ENCODE results near the gene CHML. TPM values are rescaled to one million over a fixed set of nuclear protein-coding genes. Genes with fewer than 3 reads are reported as not detected.

Gene CHML
- total RNA-seq, 6 experiments from 2014 or later, result 2.3 to 6.0 (median 3.9) TPM

DNA sequence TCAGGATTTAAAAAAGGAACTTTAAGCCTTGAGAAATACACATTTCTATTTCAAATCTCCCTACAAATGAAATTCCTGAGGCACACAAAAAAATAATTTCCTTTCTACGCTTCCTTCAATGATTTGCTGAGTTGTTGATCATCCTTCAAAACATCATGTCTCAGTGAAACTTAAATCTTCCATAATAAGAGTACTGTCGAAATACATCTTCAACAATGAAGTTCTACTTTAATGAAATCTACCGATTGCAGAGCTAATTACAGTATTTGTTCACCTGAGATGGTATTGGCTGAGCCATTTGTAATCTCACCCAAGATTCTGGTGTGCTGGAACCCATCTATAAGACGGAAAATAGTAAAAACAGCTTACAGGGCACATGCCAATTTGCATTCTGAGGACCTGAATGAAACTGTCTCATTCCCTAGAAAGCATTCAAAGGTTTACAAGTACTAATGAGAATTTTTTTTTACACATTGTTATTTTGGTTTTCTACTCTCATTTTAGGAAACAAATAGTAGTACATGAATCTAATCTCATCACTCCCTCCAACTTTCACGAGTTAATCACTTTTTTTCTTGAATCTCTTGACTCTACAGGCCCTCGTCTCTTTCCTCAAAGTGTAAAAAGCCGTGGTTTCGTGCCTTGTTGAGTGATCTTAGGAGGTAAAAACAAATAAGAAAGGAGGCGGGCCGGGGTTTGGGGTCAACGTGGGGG lies 1.1 kb downstream of the CHML start:
- ATAC-seq (no peak), DNase-seq (no peak)
- no peaks in the 10 kb centered on the region for H3K27me3 ChIP-seq
- 13% methylated on average over 11 of the region's 11 CpGs for WGBS (ENCODE audit: insufficient coverage, low coverage, low lambda C conversion rate, missing lambda C conversion rate)
- intact Hi-C loops (cut with DNase I), result loop anchor here in 1 of 2 donors (10.0 kb wide), 1 partner anchor 196 kb away; no protein-coding TSS in a partner anchor
- peaks cover 0 to 26% (median 4%) of the 10 kb centered on the region in 4 donors for H3K4me1 ChIP-seq
- TF ChIP-seq, protein P1, sequence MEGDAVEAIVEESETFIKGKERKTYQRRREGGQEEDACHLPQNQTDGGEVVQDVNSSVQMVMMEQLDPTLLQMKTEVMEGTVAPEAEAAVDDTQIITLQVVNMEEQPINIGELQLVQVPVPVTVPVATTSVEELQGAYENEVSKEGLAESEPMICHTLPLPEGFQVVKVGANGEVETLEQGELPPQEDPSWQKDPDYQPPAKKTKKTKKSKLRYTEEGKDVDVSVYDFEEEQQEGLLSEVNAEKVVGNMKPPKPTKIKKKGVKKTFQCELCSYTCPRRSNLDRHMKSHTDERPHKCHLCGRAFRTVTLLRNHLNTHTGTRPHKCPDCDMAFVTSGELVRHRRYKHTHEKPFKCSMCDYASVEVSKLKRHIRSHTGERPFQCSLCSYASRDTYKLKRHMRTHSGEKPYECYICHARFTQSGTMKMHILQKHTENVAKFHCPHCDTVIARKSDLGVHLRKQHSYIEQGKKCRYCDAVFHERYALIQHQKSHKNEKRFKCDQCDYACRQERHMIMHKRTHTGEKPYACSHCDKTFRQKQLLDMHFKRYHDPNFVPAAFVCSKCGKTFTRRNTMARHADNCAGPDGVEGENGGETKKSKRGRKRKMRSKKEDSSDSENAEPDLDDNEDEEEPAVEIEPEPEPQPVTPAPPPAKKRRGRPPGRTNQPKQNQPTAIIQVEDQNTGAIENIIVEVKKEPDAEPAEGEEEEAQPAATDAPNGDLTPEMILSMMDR (IDR thresholded peaks at IDR 0.05), result no peak
- no peak for TF ChIP-seq POLR2A (IDR thresholded peaks at IDR 0.05)
- peaks cover 0 to 8% (median under 1%) of the 10 kb centered on the region in 4 donors for H3K36me3 ChIP-seq
- H3K27ac ChIP-seq, result peak overlapping the region; percentile 69 to 91 (median 88)
- no peaks in the 10 kb centered on the region for H3K9me3 ChIP-seq
- peak overlapping the region; percentile 75 to 85 (median 80) for H3K4me3 ChIP-seq

GRCh38 chr1:241638099-241638682 lies 2.0 kb downstream of the CHML start:
- ATAC-seq, result no peak
- Histone ChIP-seq H3K27ac (no peak overlapping the region), H3K4me1 (peaks cover 0 to 26% (median 5%) of the 10 kb centered on the region in 4 donors), H3K9me3 (no peaks in the 10 kb centered on the region), H3K4me3 (peak overlapping the region in 2 of 3 donors; percentile 80 to 85), H3K36me3 (peaks cover 0 to 8% (median under 1%) of the 10 kb centered on the region in 4 donors), H3K27me3 (no peaks in the 10 kb centered on the region)
- intact Hi-C loops (cut with DNase I), result loop anchor here in 1 of 2 donors (10.0 kb wide), 1 partner anchor 197 kb away; no protein-coding TSS in a partner anchor
- no peak for TF ChIP-seq POLR2A (IDR thresholded peaks at IDR 0.05)
- TF ChIP-seq, protein P1 (IDR thresholded peaks at IDR 0.05), result no peak
- no peak for DNase-seq
- WGBS (ENCODE audit: insufficient coverage, low coverage, low lambda C conversion rate, missing lambda C conversion rate), result 69% methylated on average over 3 of the region's 5 CpGs

GRCh38 chr1:241637604-241638003 lies 2.6 kb downstream of the CHML start:
- peaks cover 0 to 8% (median under 1%) of the 10 kb centered on the region in 4 donors for H3K36me3 ChIP-seq
- DNase-seq (no peak), ATAC-seq (no peak)
- no peaks in the 10 kb centered on the region for H3K27me3 ChIP-seq
- intact Hi-C loops (cut with DNase I), result loop anchor here in 1 of 2 donors (10.0 kb wide), 1 partner anchor 197 kb away; no protein-coding TSS in a partner anchor
- no peak overlapping the region for H3K4me3 ChIP-seq
- no peaks in the 10 kb centered on the region for H3K9me3 ChIP-seq
- peaks cover 0 to 26% (median 5%) of the 10 kb centered on the region in 4 donors for H3K4me1 ChIP-seq
- WGBS (ENCODE audit: insufficient coverage, low coverage, low lambda C conversion rate, missing lambda C conversion rate), result 53% methylated on average over 2 of the region's 4 CpGs
- no peak overlapping the region for H3K27ac ChIP-seq
- TF ChIP-seq, protein P1 (IDR thresholded peaks at IDR 0.05), result no peak
- TF ChIP-seq POLR2A (IDR thresholded peaks at IDR 0.05), result no peak

DNA sequence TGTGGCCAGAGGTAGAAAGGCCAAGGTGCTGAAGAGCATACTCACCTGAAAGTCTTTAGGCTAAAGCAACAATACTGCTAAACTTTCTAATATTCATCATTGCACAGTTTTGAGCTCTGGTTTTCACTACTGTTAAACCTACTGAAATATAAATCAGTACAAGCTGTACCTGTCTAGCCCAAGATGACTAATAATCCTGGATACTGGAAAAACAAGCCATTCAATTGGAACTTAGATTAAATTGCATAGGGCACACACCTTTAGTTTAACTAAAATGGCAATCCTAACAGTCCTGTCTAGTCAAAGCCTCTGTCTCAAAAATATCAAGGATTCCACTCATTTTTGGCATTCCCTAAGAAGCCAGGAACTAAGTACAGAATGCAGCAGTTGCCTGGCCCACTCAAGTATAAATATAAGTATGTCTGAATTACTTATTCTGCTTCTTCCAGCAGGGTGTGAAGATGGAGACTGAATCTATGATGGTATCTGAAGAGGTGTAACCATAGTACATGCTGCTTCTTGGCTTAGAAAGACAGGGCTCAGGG lies 3.1 kb downstream of the CHML start:
- H3K27me3 ChIP-seq, result no peaks in the 10 kb centered on the region
- TF ChIP-seq, protein P1 (IDR thresholded peaks at IDR 0.05), result no peak
- TF ChIP-seq POLR2A (IDR thresholded peaks at IDR 0.05), result no peak
- no peak overlapping the region for H3K4me3 ChIP-seq
- ATAC-seq, result no peak
- H3K4me1 ChIP-seq, result peaks cover 0 to 23% (median 5%) of the 10 kb centered on the region in 4 donors
- no peaks in the 10 kb centered on the region for H3K9me3 ChIP-seq
- DNase-seq, result no peak
- H3K36me3 ChIP-seq, result peaks cover 0 to 8% (median under 1%) of the 10 kb centered on the region in 4 donors
- H3K27ac ChIP-seq, result no peak overlapping the region
- intact Hi-C loops (cut with DNase I), result loop anchor here in 1 of 2 donors (10.0 kb wide), 1 partner anchor 198 kb away; no protein-coding TSS in a partner anchor

All from right lobe of liver (tissue), 6 donors.